Neural cell (in vitro differentiated cells): ENCODE results near the gene P2RX6. TPM values are rescaled to one million over a fixed set of nuclear protein-coding genes. Genes with fewer than 3 reads are reported as not detected.

Source experiments
- H2AFZ ChIP-seq: fragments of 200-600, 300-800 bp; sonication (generic), shearing (Covaris generic); 2 replicates; pipeline ENCODE4 v1.6.0; 2014; ENCODE audit warnings: low read depth, mild to moderate bottlenecking, antibody characterized with exemption, low read length, moderate library complexity
- H3F3A ChIP-seq: fragments of 200-600 bp; shearing (Covaris generic); 2 replicates; pipeline ENCODE4 v1.6.1; 2016; ENCODE audit warnings: mild to moderate bottlenecking, moderate library complexity, mixed read lengths, antibody characterized with exemption, low read length; ENCODE audit not compliant: insufficient read depth, poor library complexity, severe bottlenecking
- H3K27ac ChIP-seq: fragments of 200-600, 300-800 bp; sonication (generic), shearing (Covaris generic); 2 replicates; pipeline ENCODE4 v1.5.1; 2014; ENCODE audit warnings: mild to moderate bottlenecking, low read length, moderate library complexity
- H3K27me3 ChIP-seq: fragments of 300-800, 200-600 bp; sonication (generic), shearing (Covaris generic); 2 replicates; pipeline ENCODE4 v1.6.0; 2014; ENCODE audit warnings: mild to moderate bottlenecking, low read depth, low read length, moderate library complexity; ENCODE audit not compliant: insufficient read depth
- H3K36me3 ChIP-seq: fragments of 300-800, 200-600 bp; sonication (generic), shearing (Covaris generic); 2 replicates; pipeline ENCODE4 v1.5.1; 2014; ENCODE audit warnings: mild to moderate bottlenecking, antibody characterized with exemption, low read length, moderate library complexity; ENCODE audit not compliant: insufficient read depth
- H3K4me2 ChIP-seq: fragments of 300-800, 200-600 bp; sonication (generic), shearing (Covaris generic); 2 replicates; pipeline ENCODE4 v1.6.0; 2014; ENCODE audit warnings: mild to moderate bottlenecking, low read length
- H3K4me3 ChIP-seq: fragments of 300-800, 200-600 bp; sonication (generic), shearing (Covaris generic); 2 replicates; pipeline ENCODE4 v1.5.1; 2014; ENCODE audit warnings: mild to moderate bottlenecking, low read length, moderate library complexity
- H3K79me2 ChIP-seq: fragments of 200-600 bp; shearing (Covaris generic); replicated peaks from 2 replicates; pipeline ENCODE4 v1.6.0; 2014; ENCODE audit warnings: mild to moderate bottlenecking, low read length, moderate library complexity; ENCODE audit not compliant: insufficient read depth
- H3K9ac ChIP-seq: fragments of 300-800, 200-600 bp; sonication (generic), shearing (Covaris generic); 2 replicates; pipeline ENCODE4 v1.6.1; 2016; ENCODE audit warnings: mild to moderate bottlenecking, low read length, mixed read lengths
- H3K9me2 ChIP-seq: fragments of 200-600 bp; shearing (Covaris generic); 2 replicates; pipeline ENCODE4 v1.6.1; 2016; ENCODE audit warnings: mild to moderate bottlenecking, low read length, mixed read lengths; ENCODE audit not compliant: insufficient read depth
- H3K9me3 ChIP-seq: fragments of 200-600, 300-800 bp; sonication (generic), shearing (Covaris generic); 2 replicates; pipeline ENCODE4 v1.6.1; 2016; ENCODE audit warnings: mild to moderate bottlenecking, mixed run types, low read length, moderate library complexity, mixed read lengths
- H4K20me1 ChIP-seq: fragments of 200-600 bp; shearing (Covaris generic); 2 replicates; pipeline ENCODE4 v1.6.1; 2016; ENCODE audit warnings: mild to moderate bottlenecking, mixed run types; ENCODE audit not compliant: insufficient read depth
- EP300 ChIP-seq: fragments of 450-650 bp; conservative IDR thresholded peaks from 2 replicates; pipeline ENCODE4 v1.6.1; 2014; ENCODE audit warnings: antibody characterized with exemption, mild to moderate bottlenecking, moderate library complexity; ENCODE audit not compliant: poor library complexity, severe bottlenecking
- EZH2 ChIP-seq: fragments of 200-600, 300-800 bp; shearing (Covaris generic), sonication (generic); IDR thresholded peaks from 2 replicates; pipeline ENCODE4 v1.6.1; 2014; ENCODE audit warnings: antibody characterized with exemption, low read length, borderline replicate concordance, mild to moderate bottlenecking; ENCODE audit not compliant: insufficient read depth, poor library complexity, severe bottlenecking
- MXI1 ChIP-seq: fragments of 450-650 bp; conservative IDR thresholded peaks from 2 replicates; pipeline ENCODE4 v1.6.1; 2014; ENCODE audit warnings: antibody characterized with exemption, mild to moderate bottlenecking; ENCODE audit not compliant: poor library complexity, severe bottlenecking
- POLR2AphosphoS5 ChIP-seq: IDR thresholded peaks from 2 replicates; pipeline ENCODE4 v1.6.1; 2012
- RAD21 ChIP-seq: fragments of 450-650 bp; conservative IDR thresholded peaks from 2 replicates; pipeline ENCODE4 v1.6.1; 2014; ENCODE audit warnings: antibody characterized with exemption, mild to moderate bottlenecking, moderate library complexity
- REST ChIP-seq: IDR thresholded peaks from 2 replicates; pipeline ENCODE4 v1.6.1; 2012; ENCODE audit warnings: borderline replicate concordance
- SMC3 ChIP-seq: fragments of 450-650 bp; conservative IDR thresholded peaks from 2 replicates; pipeline ENCODE4 v1.6.1; 2014; ENCODE audit warnings: antibody characterized with exemption, mild to moderate bottlenecking, moderate library complexity; ENCODE audit not compliant: poor library complexity
- TAF1 ChIP-seq: IDR thresholded peaks from 2 replicates; pipeline ENCODE4 v1.6.1; 2012; ENCODE audit warnings: low read depth
- polyA plus RNA-seq: library from polyadenylated mRNA; depleted of rRNA; stranded (reverse); fragments of >200 nt; gene quantifications from 2 replicates; pipeline ENCODE4 v1.2.3, GENCODE V29; 2014
- TF ChIP-seq, protein P1 (sequence below): fragments of 450-650 bp; IDR thresholded peaks from 2 replicates; pipeline ENCODE4 v1.5.1; 2014; ENCODE audit warnings: antibody characterized with exemption, mild to moderate bottlenecking, moderate library complexity; ENCODE audit not compliant: poor library complexity, severe bottlenecking

Gene P2RX6
- polyA plus RNA-seq, 1 donor from 2014 or later: 0.17 TPM

DNA sequence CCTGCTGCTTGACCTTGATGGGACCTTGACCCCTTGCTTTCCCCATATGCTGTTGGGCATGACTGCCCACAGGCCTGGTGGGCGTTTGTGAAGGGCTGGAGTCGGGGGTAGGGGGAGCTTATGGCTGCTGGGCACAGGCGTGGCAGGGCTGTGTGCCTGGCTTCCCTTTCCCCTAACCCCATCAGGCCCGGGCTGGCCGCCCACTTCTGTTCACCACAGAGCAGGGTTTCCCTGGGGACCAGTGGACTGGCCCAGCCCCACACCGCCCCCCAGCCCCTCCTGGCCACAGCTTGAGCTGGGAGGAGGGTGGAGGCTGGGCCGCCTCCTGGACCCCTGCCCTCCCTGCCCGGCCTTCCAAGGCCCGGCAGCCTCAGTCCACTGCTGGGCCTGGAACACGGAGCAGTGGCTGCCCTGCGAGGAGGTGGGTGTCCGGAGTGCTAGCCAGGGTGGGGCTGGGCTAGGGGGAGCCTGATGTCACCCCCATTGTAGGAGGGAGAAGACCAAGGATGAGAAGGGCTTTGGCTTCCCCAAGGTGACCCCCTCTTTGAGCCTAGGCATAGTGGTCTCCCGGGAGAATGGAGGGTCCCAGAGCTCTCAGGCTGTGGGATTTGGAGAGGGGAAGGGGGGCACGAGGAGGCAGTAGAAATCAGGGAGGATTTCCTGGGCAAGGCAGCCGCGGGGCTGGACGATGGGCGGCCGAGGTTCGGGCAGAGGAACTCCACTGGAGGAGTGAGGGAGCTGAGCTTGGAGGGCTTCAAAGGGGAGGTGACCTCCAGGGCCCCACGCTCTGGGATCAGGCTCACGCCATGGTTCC lies 47.9 kb upstream of the P2RX6 start, which contains the start of gene AIFM3:
Gene AIFM3 (plus strand): TSS at position 373 of the 814 bp plus-strand sequence. CDS start 690 bp downstream, outside the sequence.
- peaks cover 20% of the 10 kb centered on the region for H3K27me3 ChIP-seq

GRCh38 chr22:20967697-20968211 lies 47.2 kb upstream of the P2RX6 start:
- no peak for TF ChIP-seq RAD21
- no peak for TF ChIP-seq REST
- no peak for TF ChIP-seq EP300
- no peak for TF ChIP-seq TAF1
- Histone ChIP-seq H2AFZ (no peak overlapping the region), H3K36me3 (no peaks in the 10 kb centered on the region), H3K27ac (no peak overlapping the region), H3K27me3 (peaks cover 20% of the 10 kb centered on the region), H3K9ac (no peak overlapping the region), H4K20me1 (no peaks in the 10 kb centered on the region), H3K9me3 (no peaks in the 10 kb centered on the region), H3K4me2 (no peak overlapping the region), H3K79me2 (no peaks in the 10 kb centered on the region), H3K4me3 (no peak overlapping the region), H3K9me2 (no peaks in the 10 kb centered on the region), H3F3A (no peaks in the 10 kb centered on the region)

More for the DNA sequence above, 47.9 kb upstream of the P2RX6 start, which contains the start of gene AIFM3:
- no peaks in the 10 kb centered on the region for H3K79me2 ChIP-seq
- no peak within 1 kb of the TSS for H3K27ac ChIP-seq
- no peaks in the 10 kb centered on the region for H3K9me3 ChIP-seq
- no peaks in the 10 kb centered on the region for H3K36me3 ChIP-seq
- no peak within 1 kb of the TSS for H3K4me2 ChIP-seq
- no peaks in the 10 kb centered on the region for H3K9me2 ChIP-seq
- no peak within 1 kb of the TSS for H3K9ac ChIP-seq
- H2AFZ ChIP-seq: no peak within 1 kb of the TSS
- TF ChIP-seq TAF1 (no peak), POLR2AphosphoS5 (no peak), MXI1 (no peak)
- no peak within 1 kb of the TSS for H3K4me3 ChIP-seq
- no peaks in the 10 kb centered on the region for H3F3A ChIP-seq
- H4K20me1 ChIP-seq: no peaks in the 10 kb centered on the region

DNA sequence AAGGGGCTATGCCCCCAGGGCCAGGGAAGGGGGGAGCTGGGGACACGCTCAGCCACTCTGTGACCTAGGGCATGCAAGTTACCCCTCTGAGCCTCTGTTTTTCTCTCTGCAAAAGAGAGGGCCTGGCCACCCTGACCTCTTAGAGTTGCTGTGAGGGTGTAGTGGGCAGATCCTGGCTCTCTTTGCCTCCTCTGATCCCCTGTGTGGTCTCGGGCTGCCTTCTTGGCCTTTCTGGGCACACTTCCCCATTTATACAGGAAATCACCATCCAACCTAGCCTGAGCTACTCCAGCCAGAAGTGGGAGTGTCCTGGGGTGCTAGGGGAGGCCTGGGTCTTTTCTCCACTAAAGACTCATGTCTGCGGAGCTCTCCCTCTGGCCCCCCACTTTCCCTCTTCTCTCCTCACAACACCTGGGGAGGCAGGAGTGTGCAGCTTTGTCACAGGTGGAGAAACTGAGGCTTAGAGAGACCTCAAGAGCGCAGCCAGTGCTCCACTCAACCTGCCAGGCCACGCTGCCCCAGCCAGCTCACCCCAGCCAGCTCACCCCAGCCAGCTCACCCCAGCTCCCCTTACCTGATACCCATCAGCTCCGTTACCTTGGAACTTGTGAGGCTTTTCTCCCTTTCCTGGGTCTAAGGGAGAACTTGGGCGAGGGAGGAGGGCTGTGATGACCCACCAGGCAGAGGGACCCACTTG lies 46.5 kb upstream of the P2RX6 start:
- Histone ChIP-seq H4K20me1 (no peaks in the 10 kb centered on the region), H3F3A (no peaks in the 10 kb centered on the region), H3K27ac (no peak overlapping the region), H3K36me3 (no peaks in the 10 kb centered on the region), H3K9me2 (no peaks in the 10 kb centered on the region), H3K79me2 (no peaks in the 10 kb centered on the region), H3K4me2 (no peak overlapping the region), H2AFZ (no peak overlapping the region), H3K9me3 (no peaks in the 10 kb centered on the region), H3K4me3 (no peak overlapping the region), H3K27me3 (peaks cover 20% of the 10 kb centered on the region), H3K9ac (no peak overlapping the region)
- TF ChIP-seq SMC3 (no peak), POLR2AphosphoS5 (no peak), EP300 (no peak), TAF1 (no peak), RAD21 (no peak), EZH2 (no peak), MXI1 (no peak), REST (no peak)
- TF ChIP-seq, protein P1, sequence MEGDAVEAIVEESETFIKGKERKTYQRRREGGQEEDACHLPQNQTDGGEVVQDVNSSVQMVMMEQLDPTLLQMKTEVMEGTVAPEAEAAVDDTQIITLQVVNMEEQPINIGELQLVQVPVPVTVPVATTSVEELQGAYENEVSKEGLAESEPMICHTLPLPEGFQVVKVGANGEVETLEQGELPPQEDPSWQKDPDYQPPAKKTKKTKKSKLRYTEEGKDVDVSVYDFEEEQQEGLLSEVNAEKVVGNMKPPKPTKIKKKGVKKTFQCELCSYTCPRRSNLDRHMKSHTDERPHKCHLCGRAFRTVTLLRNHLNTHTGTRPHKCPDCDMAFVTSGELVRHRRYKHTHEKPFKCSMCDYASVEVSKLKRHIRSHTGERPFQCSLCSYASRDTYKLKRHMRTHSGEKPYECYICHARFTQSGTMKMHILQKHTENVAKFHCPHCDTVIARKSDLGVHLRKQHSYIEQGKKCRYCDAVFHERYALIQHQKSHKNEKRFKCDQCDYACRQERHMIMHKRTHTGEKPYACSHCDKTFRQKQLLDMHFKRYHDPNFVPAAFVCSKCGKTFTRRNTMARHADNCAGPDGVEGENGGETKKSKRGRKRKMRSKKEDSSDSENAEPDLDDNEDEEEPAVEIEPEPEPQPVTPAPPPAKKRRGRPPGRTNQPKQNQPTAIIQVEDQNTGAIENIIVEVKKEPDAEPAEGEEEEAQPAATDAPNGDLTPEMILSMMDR: no peak
